ENCODE measurements around the gene IRF5.

GRCh38 chr7:128889121-128889520 lies 48.6 kb upstream of the IRF5 start:
- TF ChIP-seq CTCF (IDR thresholded peaks at IDR 0.05), result no peak
- no peak for TF ChIP-seq ZFX (IDR thresholded peaks at IDR 0.05; ENCODE audit: borderline replicate concordance)

Data from 22Rv1 (cell line).